DOHH2 (cell line): ENCODE data around the gene NFKBIL1.
A peak's percentile ranks its signal among the peaks of the same experiment; 100 is the strongest.

Experiments used
- H3F3A ChIP-seq: fragments of 200-600 bp; sonication (generic), shearing (Covaris generic); 2 replicates; pipeline ENCODE4 v1.6.0; 2016; ENCODE audit warnings: antibody characterized with exemption, mild to moderate bottlenecking; ENCODE audit not compliant: control insufficient read depth, insufficient read depth
- H3K27ac ChIP-seq: fragments of 200-600 bp; sonication (generic); 2 replicates; pipeline ENCODE4 v1.5.1; 2014; ENCODE audit warnings: low read depth, mild to moderate bottlenecking, low read length, moderate library complexity
- H3K27me3 ChIP-seq: fragments of 200-600 bp; sonication (generic); 2 replicates; pipeline ENCODE4 v1.6.1; 2014; ENCODE audit warnings: mild to moderate bottlenecking, low read length, mixed read lengths; ENCODE audit not compliant: control insufficient read depth
- H3K36me3 ChIP-seq: fragments of 200-600 bp; sonication (generic); 2 replicates; pipeline ENCODE4 v1.6.1; 2014; ENCODE audit warnings: mild to moderate bottlenecking, low read length, moderate library complexity, mixed read lengths; ENCODE audit not compliant: control insufficient read depth
- H3K4me1 ChIP-seq: fragments of 200-600 bp; sonication (generic); 2 replicates; pipeline ENCODE4 v1.6.1; 2014; ENCODE audit warnings: mild to moderate bottlenecking, low read length, mixed read lengths; ENCODE audit not compliant: control insufficient read depth
- H3K4me2 ChIP-seq: fragments of 200-600 bp; sonication (generic); 2 replicates; pipeline ENCODE4 v1.6.0; 2014; ENCODE audit warnings: mild to moderate bottlenecking, low read length, moderate library complexity
- H3K4me3 ChIP-seq: fragments of 200-600 bp; sonication (generic); 2 replicates; pipeline ENCODE4 v1.5.1; 2014; ENCODE audit warnings: mild to moderate bottlenecking, low read length, mixed read lengths
- H3K79me2 ChIP-seq: fragments of 200-600 bp; sonication (generic); 2 replicates; pipeline ENCODE4 v1.6.1; 2014; ENCODE audit warnings: mild to moderate bottlenecking, low read length, mixed read lengths; ENCODE audit not compliant: control insufficient read depth
- H3K9me2 ChIP-seq: fragments of 200-600 bp; sonication (generic); replicated peaks from 2 replicates; pipeline ENCODE4 v1.6.1; 2014; ENCODE audit warnings: mild to moderate bottlenecking, low read length, mixed read lengths; ENCODE audit not compliant: control insufficient read depth
- H3K9me3 ChIP-seq: fragments of 200-600 bp; sonication (generic); 2 replicates; pipeline ENCODE4 v1.6.1; 2014; ENCODE audit warnings: antibody characterized with exemption, low read length, mixed read lengths; ENCODE audit not compliant: control insufficient read depth, insufficient read depth
- H4K20me1 ChIP-seq: fragments of 200-600 bp; sonication (generic); 2 replicates; pipeline ENCODE4 v1.6.0; 2014; ENCODE audit warnings: low read depth, mild to moderate bottlenecking, antibody characterized with exemption, low read length, moderate library complexity; ENCODE audit not compliant: control insufficient read depth, insufficient read depth
- CTCF ChIP-seq: fragments of 200-600 bp; sonication (generic); IDR thresholded peaks from one replicate; pipeline ENCODE4 v1.5.1; 2014; ENCODE audit warnings: antibody characterized with exemption, mild to moderate bottlenecking, low read depth, low read length; ENCODE audit not compliant: poor library complexity, severe bottlenecking
- EZH2phosphoT487 ChIP-seq: fragments of 200-600 bp; sonication (generic); IDR thresholded peaks from 2 replicates; pipeline ENCODE4 v1.6.1; 2017; ENCODE audit warnings: borderline replicate concordance, mild to moderate bottlenecking, antibody characterized with exemption, low read length, moderate library complexity, mixed read lengths

NFKBIL1 gene

GRCh38 chr6:31586008-31586407 is 38.6 kb downstream of the NFKBIL1 start, which contains the start of gene LST1:
LST1 (plus strand) TSS chr6:31586277; CDS start chr6:31587300, 1,023 bp downstream.
- Histone ChIP-seq H4K20me1 (no peaks in the 10 kb centered on the region), H3K36me3 (no peaks in the 10 kb centered on the region), H3K27me3 (peaks cover 17% of the 10 kb centered on the region), H3K4me3 (peak within 1 kb of the TSS; percentile 8), H3F3A (peaks cover 13% of the 10 kb centered on the region), H3K79me2 (no peaks in the 10 kb centered on the region), H3K4me1 (peaks cover 52% of the 10 kb centered on the region), H3K27ac (peak within 1 kb of the TSS; percentile 19), H3K9me2 (no peaks in the 10 kb centered on the region), H3K9me3 (no peaks in the 10 kb centered on the region), H3K4me2 (peak within 1 kb of the TSS; percentile 52)
- TF ChIP-seq EZH2phosphoT487 (no peak), CTCF (no peak)

GRCh38 chr6:31586599-31587281 is 39.3 kb downstream of the NFKBIL1 start:
- H3K27me3 ChIP-seq: peaks cover 9% of the 10 kb centered on the region
- H3F3A ChIP-seq: peaks cover 13% of the 10 kb centered on the region
- H4K20me1 ChIP-seq: no peaks in the 10 kb centered on the region
- H3K36me3 ChIP-seq: no peaks in the 10 kb centered on the region
- no peaks in the 10 kb centered on the region for H3K9me3 ChIP-seq
- peak overlapping the region; percentile 8 for H3K4me3 ChIP-seq
- H3K4me2 ChIP-seq: peak overlapping the region; percentile 52
- no peaks in the 10 kb centered on the region for H3K9me2 ChIP-seq
- H3K27ac ChIP-seq: 0 out of 2 replicates have a peak overlapping the region, but pooled peaks have one; percentile 19
- H3K4me1 ChIP-seq: peaks cover 45% of the 10 kb centered on the region
- TF ChIP-seq EZH2phosphoT487 (no peak), CTCF (no peak)
- no peaks in the 10 kb centered on the region for H3K79me2 ChIP-seq

GRCh38 chr6:31587791-31588777 is 40.7 kb downstream of the NFKBIL1 start:
- H3K4me2 ChIP-seq: no peak overlapping the region
- peaks cover 13% of the 10 kb centered on the region for H3F3A ChIP-seq
- no peaks in the 10 kb centered on the region for H3K36me3 ChIP-seq
- H3K27me3 ChIP-seq: 0 out of 2 replicates have a peak, but pooled peaks cover 2% of the 10 kb centered on the region
- H3K79me2 ChIP-seq: no peaks in the 10 kb centered on the region
- TF ChIP-seq CTCF: no peak
- TF ChIP-seq EZH2phosphoT487: no peak
- H3K4me1 ChIP-seq: peaks cover 39% of the 10 kb centered on the region
- no peak overlapping the region for H3K4me3 ChIP-seq
- no peaks in the 10 kb centered on the region for H3K9me2 ChIP-seq
- H3K9me3 ChIP-seq: no peaks in the 10 kb centered on the region
- no peak overlapping the region for H3K27ac ChIP-seq
- no peaks in the 10 kb centered on the region for H4K20me1 ChIP-seq
